ENCODE data around the gene ELL. TPM values are rescaled to one million over a fixed set of nuclear protein-coding genes. Genes with fewer than 3 reads are reported as not detected.

Gene ELL
- total and polyA plus RNA-seq, 9 of the 15 experiments (the other 6 are each of a cell fraction or from before 2014, with no cell fraction given): 0.24 to 22.5 (median 4.1) TPM

GRCh38 chr19:18542941-18543813, 21.3 kb upstream of the ELL start, which contains the start of gene FKBP8 (continued):
- TF ChIP-seq BRD9 (IDR thresholded peaks at IDR 0.05; ENCODE audit: low read depth, partially characterized antibody) (no peak), HNRNPLL (IDR thresholded peaks at IDR 0.05; ENCODE audit: low read depth, low read length, poor library complexity, severe bottlenecking) (no peak), SP2 (IDR thresholded peaks at IDR 0.05; ENCODE audit: extremely low read depth, low read depth, low read length, poor library complexity, severe bottlenecking) (peak; percentile 90), BCL6 (CRISPR knock-in tag; IDR thresholded peaks at IDR 0.05) (no peak), E2F8 (IDR thresholded peaks at IDR 0.05; ENCODE audit: low read depth, partially characterized antibody) (no peak), ZFP30 (CRISPR knock-in tag; IDR thresholded peaks at IDR 0.05; ENCODE audit: borderline replicate concordance) (no peak), NFE2L1 (tag; IDR thresholded peaks at IDR 0.05; ENCODE audit: borderline replicate concordance, low read depth) (no peak), RBM14 (IDR thresholded peaks at IDR 0.05; ENCODE audit: borderline replicate concordance, insufficient read depth, low read depth, low read length) (no peak), BHLHE40 (IDR thresholded peaks at IDR 0.05; ENCODE audit: low read length) (no peak), RBFOX2 (IDR thresholded peaks at IDR 0.05; ENCODE audit: low read depth, low read length) (peak; percentile 66), MAZ (CRISPR knock-in tag; conservative IDR thresholded peaks at IDR 0.05 in 1 of 2, IDR thresholded peaks at IDR 0.05 in 1 of 2) (no peak), NR2F6 (CRISPR knock-in tag; IDR thresholded peaks at IDR 0.05) (no peak), E4F1 (CRISPR knock-in tag; IDR thresholded peaks at IDR 0.05; ENCODE audit: borderline replicate concordance) (no peak), GATAD2B (IDR thresholded peaks at IDR 0.05; ENCODE audit: borderline replicate concordance) (no peak), ZC3H8 (IDR thresholded peaks at IDR 0.05) (no peak), PREB (CRISPR knock-in tag; IDR thresholded peaks at IDR 0.05) (no peak), RAD21 (CRISPR knock-in tag; conservative IDR thresholded peaks at IDR 0.05 in 1 of 2, IDR thresholded peaks at IDR 0.05 in 1 of 2) (no peak)
